Measurements from ENCODE around the gene NELFCD.

NELFCD gene

DNA sequence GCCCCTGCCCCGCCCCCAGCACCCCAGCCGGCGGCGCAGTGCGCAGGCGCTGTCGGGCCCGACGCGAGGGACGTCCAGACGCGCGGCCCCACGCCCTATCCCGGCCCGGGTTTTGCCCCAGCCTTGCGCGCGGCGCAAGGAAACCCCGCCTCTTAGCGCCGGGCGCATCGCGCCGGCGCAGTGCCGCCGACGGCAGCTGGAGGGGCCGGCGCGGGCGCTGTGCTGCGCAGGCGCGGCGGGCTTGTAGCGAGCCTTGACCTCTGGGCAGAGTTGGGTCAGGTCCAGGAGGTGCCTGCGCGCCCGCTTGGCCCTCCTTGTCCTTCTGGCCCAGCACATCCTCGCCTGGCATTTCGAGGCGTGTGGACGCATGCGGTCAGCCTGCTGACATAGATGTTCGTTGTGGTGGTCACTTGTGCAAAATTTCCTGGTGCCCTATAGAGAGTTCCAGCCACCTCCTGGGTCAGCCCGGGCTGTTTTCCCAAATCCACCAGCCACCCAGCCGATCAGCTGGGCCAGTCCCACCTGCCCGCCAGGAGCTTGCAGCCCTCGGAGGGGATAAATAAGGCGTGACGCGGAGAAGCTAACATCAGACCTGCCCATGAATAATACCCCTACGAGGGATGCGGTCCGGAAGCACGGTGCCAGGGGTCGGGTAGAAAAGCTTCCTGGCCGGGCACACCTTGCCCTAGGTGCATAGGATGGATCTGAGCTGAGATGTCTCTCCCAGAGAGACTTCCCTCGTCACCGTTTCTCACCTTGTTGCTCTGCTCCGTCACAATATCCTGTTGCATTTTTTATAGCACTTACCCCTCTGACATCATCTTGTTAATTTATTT, 62.0 kb downstream of the NELFCD start:
- peak; percentile 84 to 93 for DNase-seq (ENCODE audit: low read depth in 1 of 2, low spot score in 1 of 2)

DNA sequence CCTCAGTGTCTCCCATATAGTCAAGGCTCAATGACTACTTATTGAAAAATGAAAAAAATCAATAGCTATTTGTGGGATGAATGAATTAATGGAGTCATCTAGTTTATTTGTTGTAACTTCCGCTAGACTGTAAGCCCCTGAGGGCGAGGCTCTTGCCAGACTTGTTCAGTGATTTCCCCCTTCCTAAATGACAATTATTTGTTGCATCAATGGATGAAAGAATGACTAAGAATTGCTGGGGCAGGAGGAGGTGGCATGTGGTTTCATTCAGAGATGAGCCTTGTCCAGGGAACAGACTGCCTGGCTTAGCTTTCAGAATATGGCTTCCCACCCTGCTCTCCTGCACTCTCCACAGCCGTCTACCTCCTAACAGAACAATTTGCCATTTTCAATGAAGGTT, 62.6 kb downstream of the NELFCD start:
- DNase-seq (ENCODE audit: low read depth in 1 of 2, low spot score in 1 of 2), result no peak

DNA sequence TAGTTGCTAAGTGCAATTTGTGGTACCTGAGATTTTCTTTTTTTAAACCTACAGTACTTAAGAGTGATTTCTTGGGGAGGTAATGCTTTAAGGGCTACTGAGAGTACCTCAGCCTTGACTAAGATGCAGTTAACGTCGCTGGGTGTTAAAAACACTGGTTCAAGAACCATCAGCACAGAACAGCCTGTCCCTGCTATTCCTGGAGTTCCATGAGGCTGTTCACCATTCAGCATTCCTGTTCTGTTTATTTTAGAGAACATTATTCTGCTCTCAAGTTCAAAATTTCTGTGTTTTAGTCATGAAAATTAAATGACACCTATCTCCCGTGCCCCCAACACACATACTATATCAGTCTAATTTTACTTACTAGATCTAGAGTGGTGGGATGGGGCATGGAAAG, 63.2 kb downstream of the NELFCD start:
- DNase-seq (ENCODE audit: low read depth in 1 of 2, low spot score in 1 of 2), result no peak
